Esophagus muscularis mucosa (tissue), 4 donors: ENCODE data around the gene MSX1.

Source experiments
- EP300 ChIP-seq: sonication (generic); formaldehyde crosslinking; IDR thresholded peaks from one replicate; pipeline ENCODE4 v1.6.1; 2017; ENCODE audit warnings: antibody characterized with exemption
- POLR2AphosphoS5 ChIP-seq, 2 donors: sonication (generic); formaldehyde crosslinking; IDR thresholded peaks; one replicate each; pipeline ENCODE4 v1.6.1; 2017; ENCODE audit warnings: antibody characterized with exemption in 2 of 2
- TF ChIP-seq, protein P1 (sequence below), 3 experiments: fragments of 200-600 bp in 2 of 3; fragments of 450-650 bp in 1 of 3; sonication (generic) in 2 of 3; IDR thresholded peaks; one replicate each; pipeline ENCODE4 v1.5.1; 2017 to 2019; ENCODE audit warnings: antibody characterized with exemption in 3 of 3, mild to moderate bottlenecking in 2 of 3, moderate library complexity in 1 of 3

DNA sequence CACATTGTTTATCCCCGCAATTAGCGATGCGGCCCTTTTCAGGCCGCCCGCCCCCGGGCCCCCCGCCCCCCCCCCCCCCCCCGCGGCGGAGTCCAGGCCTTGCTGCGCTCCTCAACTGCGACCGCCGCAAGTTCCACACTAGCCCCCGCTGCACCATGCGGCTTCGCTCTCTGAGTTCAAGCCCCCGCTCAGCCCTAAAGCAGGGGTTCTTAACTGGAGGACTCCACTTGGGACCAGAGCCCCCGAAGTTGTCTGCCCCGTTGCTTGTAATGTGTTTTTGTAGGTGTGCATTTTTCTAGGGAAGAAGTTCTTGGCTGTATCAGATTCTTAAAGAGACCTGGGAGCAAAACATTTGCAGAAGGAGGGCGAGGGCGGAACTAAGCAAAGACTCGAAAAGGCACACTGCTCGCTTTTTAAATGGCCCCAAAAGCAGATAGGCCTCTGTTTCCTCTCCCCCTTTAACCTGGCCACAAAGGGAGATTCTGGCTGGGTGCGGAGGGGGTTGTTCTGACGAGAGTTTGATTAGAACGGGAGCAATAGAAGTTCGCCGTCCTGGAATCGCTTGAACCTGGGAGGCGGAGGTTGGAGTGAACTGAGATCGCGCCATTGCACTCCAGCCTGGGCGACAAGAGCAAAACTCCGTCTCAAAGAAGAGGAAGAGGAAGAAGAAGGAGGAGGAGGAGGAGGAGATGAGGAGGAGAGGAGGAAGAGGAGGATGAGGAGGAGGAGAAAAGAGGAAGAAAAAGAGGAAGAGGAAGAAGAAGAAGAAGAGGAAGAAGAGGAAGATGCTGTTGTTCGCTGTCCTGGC is 2.3 kb upstream of the MSX1 start:
- TF ChIP-seq, protein P1, sequence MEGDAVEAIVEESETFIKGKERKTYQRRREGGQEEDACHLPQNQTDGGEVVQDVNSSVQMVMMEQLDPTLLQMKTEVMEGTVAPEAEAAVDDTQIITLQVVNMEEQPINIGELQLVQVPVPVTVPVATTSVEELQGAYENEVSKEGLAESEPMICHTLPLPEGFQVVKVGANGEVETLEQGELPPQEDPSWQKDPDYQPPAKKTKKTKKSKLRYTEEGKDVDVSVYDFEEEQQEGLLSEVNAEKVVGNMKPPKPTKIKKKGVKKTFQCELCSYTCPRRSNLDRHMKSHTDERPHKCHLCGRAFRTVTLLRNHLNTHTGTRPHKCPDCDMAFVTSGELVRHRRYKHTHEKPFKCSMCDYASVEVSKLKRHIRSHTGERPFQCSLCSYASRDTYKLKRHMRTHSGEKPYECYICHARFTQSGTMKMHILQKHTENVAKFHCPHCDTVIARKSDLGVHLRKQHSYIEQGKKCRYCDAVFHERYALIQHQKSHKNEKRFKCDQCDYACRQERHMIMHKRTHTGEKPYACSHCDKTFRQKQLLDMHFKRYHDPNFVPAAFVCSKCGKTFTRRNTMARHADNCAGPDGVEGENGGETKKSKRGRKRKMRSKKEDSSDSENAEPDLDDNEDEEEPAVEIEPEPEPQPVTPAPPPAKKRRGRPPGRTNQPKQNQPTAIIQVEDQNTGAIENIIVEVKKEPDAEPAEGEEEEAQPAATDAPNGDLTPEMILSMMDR (IDR thresholded peaks at IDR 0.05) = no peak
- TF ChIP-seq POLR2AphosphoS5 (IDR thresholded peaks at IDR 0.05) (no peak), EP300 (no peak)
